GM23338 (cell line): ENCODE results near the gene SULT1C3. TPM values are rescaled to one million over a fixed set of nuclear protein-coding genes. Genes with fewer than 3 reads are reported as not detected.

Source experiments
- ATAC-seq: fragments of 200-7000 bp; cut with Tn5 transposase; 3 replicates; pipeline ENCODE4 v1.9.1; 2020
- DNase-seq: peaks from one replicate; pipeline ENCODE4 v3.0.0-alpha.2; 2015; ENCODE audit warnings: low spot score
- H2AFZ ChIP-seq: fragments of 200-600 bp; sonication (generic); 2 replicates; pipeline ENCODE4 v1.8.0; 2016; ENCODE audit warnings: antibody characterized with exemption, mild to moderate bottlenecking, moderate library complexity
- H3F3A ChIP-seq: fragments of 200-600 bp; sonication (generic); replicated peaks from 2 replicates; pipeline ENCODE4 v1.8.0; 2017; ENCODE audit warnings: antibody characterized with exemption, mixed run types, low read depth
- H3K27ac ChIP-seq: fragments of 200-600 bp; sonication (generic); 2 replicates; pipeline ENCODE4 v1.6.1; 2016; ENCODE audit warnings: low read depth
- H3K27me3 ChIP-seq: fragments of 200-600 bp; sonication (generic); 2 replicates; pipeline ENCODE4 v1.8.0; 2016; ENCODE audit warnings: mild to moderate bottlenecking, mixed run types, moderate library complexity; ENCODE audit not compliant: insufficient read depth
- H3K36me3 ChIP-seq: fragments of 200-600 bp; sonication (generic); 2 replicates; pipeline ENCODE4 v1.8.0; 2016; ENCODE audit warnings: mild to moderate bottlenecking; ENCODE audit not compliant: insufficient read depth
- H3K4me1 ChIP-seq: fragments of 200-600 bp; sonication (generic); 2 replicates; pipeline ENCODE4 v1.8.0; 2016; ENCODE audit warnings: mild to moderate bottlenecking, moderate library complexity; ENCODE audit not compliant: insufficient read depth
- H3K4me2 ChIP-seq: fragments of 200-600 bp; sonication (generic); 2 replicates; pipeline ENCODE4 v1.7.1; 2017; ENCODE audit warnings: mixed run types
- H3K4me3 ChIP-seq: fragments of 200-600 bp; sonication (generic); 2 replicates; pipeline ENCODE4 v1.6.1; 2016; ENCODE audit warnings: mixed run types
- H3K79me2 ChIP-seq: fragments of 200-600 bp; sonication (generic); replicated peaks from 2 replicates; pipeline ENCODE4 v1.8.0; 2017; ENCODE audit warnings: mild to moderate bottlenecking; ENCODE audit not compliant: insufficient read depth
- H3K9me2 ChIP-seq: fragments of 200-600 bp; sonication (generic); 2 replicates; pipeline ENCODE4 v1.8.0; 2017; ENCODE audit not compliant: insufficient read depth
- H4K20me1 ChIP-seq: fragments of 200-600 bp; sonication (generic); replicated peaks from 2 replicates; pipeline ENCODE4 v1.8.0; 2017; ENCODE audit warnings: mild to moderate bottlenecking; ENCODE audit not compliant: insufficient read depth
- H3K27ac Mint-ChIP-seq: 2 replicates; pipeline ENCODE4 v1.8.0; 2020; ENCODE audit warnings: inconsistent platforms, mild to moderate bottlenecking, moderate library complexity, mixed read lengths
- H3K27me3 Mint-ChIP-seq: 3 replicates; pipeline ENCODE4 v1.8.0; 2022; ENCODE audit warnings: low read depth, mild to moderate bottlenecking, moderate library complexity, mixed read lengths, inconsistent platforms; ENCODE audit not compliant: insufficient read depth, poor library complexity
- H3K36me3 Mint-ChIP-seq: 3 replicates; pipeline ENCODE4 v1.8.0; 2021; ENCODE audit warnings: low read depth, mild to moderate bottlenecking, inconsistent platforms, moderate library complexity, mixed read lengths
- H3K4me1 Mint-ChIP-seq: 3 replicates; pipeline ENCODE4 v1.8.0; 2020; ENCODE audit warnings: mild to moderate bottlenecking, inconsistent platforms, mixed read lengths
- H3K4me3 Mint-ChIP-seq: 3 replicates; pipeline ENCODE4 v1.8.0; 2021; ENCODE audit warnings: moderate library complexity, mild to moderate bottlenecking, inconsistent platforms, mixed read lengths
- H3K9me3 Mint-ChIP-seq: 3 replicates; pipeline ENCODE4 v1.8.0; 2020; ENCODE audit warnings: moderate library complexity, mild to moderate bottlenecking, inconsistent platforms, mixed read lengths
- CREB1 ChIP-seq: fragments of 250-450 bp; sonication (Bioruptor Pico); IDR thresholded peaks from 2 replicates; pipeline ENCODE4 v1.5.0; 2020; ENCODE audit warnings: low read depth, mild to moderate bottlenecking, moderate library complexity
- EZH2 ChIP-seq: fragments of 200-600 bp; sonication (generic); IDR thresholded peaks from one replicate; pipeline ENCODE4 v1.8.0; 2017; ENCODE audit warnings: antibody characterized with exemption, mild to moderate bottlenecking, low read depth; ENCODE audit not compliant: unreplicated experiment
- JUNB ChIP-seq: IDR thresholded peaks from one replicate; pipeline ENCODE4 v1.6.1; 2016; ENCODE audit warnings: antibody characterized with exemption; ENCODE audit not compliant: unreplicated experiment
- NANOG ChIP-seq: IDR thresholded peaks from 2 replicates; pipeline ENCODE4 v1.6.1; 2016; ENCODE audit warnings: antibody characterized with exemption, borderline replicate concordance
- POLR2AphosphoS5 ChIP-seq: IDR thresholded peaks from 2 replicates; pipeline ENCODE4 v1.6.1; 2016; ENCODE audit warnings: antibody characterized with exemption, low read depth
- REST ChIP-seq: IDR thresholded peaks from one replicate; pipeline ENCODE4 v1.6.1; 2018; ENCODE audit warnings: antibody characterized with exemption; ENCODE audit not compliant: unreplicated experiment
- STAT1 ChIP-seq: IDR thresholded peaks from one replicate; pipeline ENCODE4 v1.6.1; 2016; ENCODE audit warnings: antibody characterized with exemption; ENCODE audit not compliant: unreplicated experiment
- ZNF114 ChIP-seq: fragments of 250-450 bp; sonication (Bioruptor Pico); IDR thresholded peaks from 2 replicates; pipeline ENCODE4 v1.5.0; 2020; ENCODE audit warnings: mild to moderate bottlenecking, moderate library complexity
- ZNF331 ChIP-seq: fragments of 250-450 bp; sonication (Bioruptor Pico); IDR thresholded peaks from 2 replicates; pipeline ENCODE4 v1.5.0; 2020; ENCODE audit warnings: low read depth, mild to moderate bottlenecking, moderate library complexity
- polyA plus RNA-seq: library from polyadenylated mRNA; unstranded; fragments of >200 nt; fragmentation: Nextera tagmentation; extraction: Ambion mirVana; gene quantifications from 2 replicates; pipeline ENCODE4 v1.2.1, GENCODE V29; 2016
- total RNA-seq: library from RNA; depleted of rRNA; stranded (reverse); fragments of >200 nt; shearing (Covaris generic); gene quantifications from 2 replicates; pipeline ENCODE4 v1.2.3, GENCODE V29; 2014
- TF ChIP-seq, protein P1 (sequence below), 2 experiments: fragments of 200-600 bp in 1 of 2; sonication (generic) in 1 of 2; conservative IDR thresholded peaks; 2 replicates each; pipeline versions ENCODE4 v1.5.1 to v1.6.1; 2016 to 2017; ENCODE audit warnings: antibody characterized with exemption in 2 of 2, low read depth in 2 of 2, mild to moderate bottlenecking in 2 of 2, moderate library complexity in 1 of 2
- TF ChIP-seq, protein P2 (sequence below): IDR thresholded peaks from 2 replicates; pipeline ENCODE4 v1.6.1; 2016; ENCODE audit warnings: antibody characterized with exemption

The SULT1C3 gene
- total and polyA plus RNA-seq, 2 experiments from 2014 or later, result not detected

DNA sequence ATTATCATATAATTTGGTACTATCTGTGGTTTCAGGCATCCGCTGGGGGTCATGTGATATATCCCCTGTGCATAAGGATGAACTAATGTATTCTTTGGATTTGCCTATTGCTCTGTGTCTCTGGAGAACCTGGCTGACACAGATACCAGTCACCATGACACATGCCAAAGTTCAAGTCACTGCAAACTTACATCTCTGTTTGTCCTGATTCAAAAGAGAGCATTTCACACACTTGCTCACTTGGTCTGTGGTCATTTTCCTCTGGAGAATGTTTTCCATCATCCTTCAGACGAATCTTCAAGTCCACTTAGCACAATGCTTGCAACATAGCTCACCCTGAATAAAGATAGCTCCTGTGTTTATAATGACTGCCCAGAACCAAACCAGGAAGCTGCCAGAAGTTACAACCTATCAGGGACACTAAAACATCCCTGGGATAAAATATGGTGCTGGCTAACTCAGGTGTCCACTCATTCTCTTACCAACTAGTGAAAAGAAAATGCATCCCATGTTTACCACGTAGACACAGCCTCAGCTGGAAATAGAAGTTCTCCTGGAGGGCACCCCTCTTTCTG, 18.1 kb downstream of the SULT1C3 start (continued):
- TF ChIP-seq POLR2AphosphoS5 (no peak), EZH2 (no peak), REST (no peak)

- ATAC-seq (no peak), DNase-seq (no peak)
- H3K4me2 ChIP-seq, result no peak overlapping the region
Observed at GRCh38 chr2:108260773-108261172, 21.0 kb downstream of the SULT1C3 start.

More at GRCh38 chr2:108260773-108261172, 21.0 kb downstream of the SULT1C3 start:
- no peaks in the 10 kb centered on the region for H3K36me3 ChIP-seq
- TF ChIP-seq, protein P1, sequence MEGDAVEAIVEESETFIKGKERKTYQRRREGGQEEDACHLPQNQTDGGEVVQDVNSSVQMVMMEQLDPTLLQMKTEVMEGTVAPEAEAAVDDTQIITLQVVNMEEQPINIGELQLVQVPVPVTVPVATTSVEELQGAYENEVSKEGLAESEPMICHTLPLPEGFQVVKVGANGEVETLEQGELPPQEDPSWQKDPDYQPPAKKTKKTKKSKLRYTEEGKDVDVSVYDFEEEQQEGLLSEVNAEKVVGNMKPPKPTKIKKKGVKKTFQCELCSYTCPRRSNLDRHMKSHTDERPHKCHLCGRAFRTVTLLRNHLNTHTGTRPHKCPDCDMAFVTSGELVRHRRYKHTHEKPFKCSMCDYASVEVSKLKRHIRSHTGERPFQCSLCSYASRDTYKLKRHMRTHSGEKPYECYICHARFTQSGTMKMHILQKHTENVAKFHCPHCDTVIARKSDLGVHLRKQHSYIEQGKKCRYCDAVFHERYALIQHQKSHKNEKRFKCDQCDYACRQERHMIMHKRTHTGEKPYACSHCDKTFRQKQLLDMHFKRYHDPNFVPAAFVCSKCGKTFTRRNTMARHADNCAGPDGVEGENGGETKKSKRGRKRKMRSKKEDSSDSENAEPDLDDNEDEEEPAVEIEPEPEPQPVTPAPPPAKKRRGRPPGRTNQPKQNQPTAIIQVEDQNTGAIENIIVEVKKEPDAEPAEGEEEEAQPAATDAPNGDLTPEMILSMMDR (conservative IDR thresholded peaks at IDR 0.05; ENCODE audit: low read depth in 2 of 2), result no peak
- TF ChIP-seq, protein P2, sequence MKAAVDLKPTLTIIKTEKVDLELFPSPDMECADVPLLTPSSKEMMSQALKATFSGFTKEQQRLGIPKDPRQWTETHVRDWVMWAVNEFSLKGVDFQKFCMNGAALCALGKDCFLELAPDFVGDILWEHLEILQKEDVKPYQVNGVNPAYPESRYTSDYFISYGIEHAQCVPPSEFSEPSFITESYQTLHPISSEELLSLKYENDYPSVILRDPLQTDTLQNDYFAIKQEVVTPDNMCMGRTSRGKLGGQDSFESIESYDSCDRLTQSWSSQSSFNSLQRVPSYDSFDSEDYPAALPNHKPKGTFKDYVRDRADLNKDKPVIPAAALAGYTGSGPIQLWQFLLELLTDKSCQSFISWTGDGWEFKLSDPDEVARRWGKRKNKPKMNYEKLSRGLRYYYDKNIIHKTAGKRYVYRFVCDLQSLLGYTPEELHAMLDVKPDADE, result no peak
- TF ChIP-seq STAT1 (no peak), POLR2AphosphoS5 (no peak), NANOG (no peak), ZNF114 (no peak), JUNB (no peak), CREB1 (CRISPR knock-in tag) (no peak), ZNF331 (CRISPR knock-in tag) (no peak), EZH2 (no peak)
- H3K27ac ChIP-seq, result no peak overlapping the region
- H3F3A ChIP-seq, result no peaks in the 10 kb centered on the region
- Mint-ChIP-seq H3K27me3 (no peaks in the 10 kb centered on the region), H3K4me3 (no peak overlapping the region), H3K36me3 (peaks cover 4% of the 10 kb centered on the region), H3K27ac (no peak overlapping the region), H3K4me1 (peaks cover 3% of the 10 kb centered on the region; the same call in 1 of the 3 replicates), H3K9me3 (peaks cover 13% of the 10 kb centered on the region)
- no peak overlapping the region for H3K4me3 ChIP-seq
- no peak overlapping the region for H2AFZ ChIP-seq
- peaks cover 12% of the 10 kb centered on the region for H3K9me2 ChIP-seq
- peaks cover 4% of the 10 kb centered on the region; the same call in 1 of the 2 replicates for H3K4me1 ChIP-seq
- H3K79me2 ChIP-seq, result no peaks in the 10 kb centered on the region
- H3K27me3 ChIP-seq, result no peaks in the 10 kb centered on the region
- H4K20me1 ChIP-seq, result no peaks in the 10 kb centered on the region
